NCI-H2081 (cell line): Measurements from ENCODE around the gene COMMD10.

Source experiments
- DNase-seq, 2 experiments: peaks; one replicate each; lab custom pipeline; 2025; lab: John Stamatoyannopoulos, UW

Gene COMMD10

DNA sequence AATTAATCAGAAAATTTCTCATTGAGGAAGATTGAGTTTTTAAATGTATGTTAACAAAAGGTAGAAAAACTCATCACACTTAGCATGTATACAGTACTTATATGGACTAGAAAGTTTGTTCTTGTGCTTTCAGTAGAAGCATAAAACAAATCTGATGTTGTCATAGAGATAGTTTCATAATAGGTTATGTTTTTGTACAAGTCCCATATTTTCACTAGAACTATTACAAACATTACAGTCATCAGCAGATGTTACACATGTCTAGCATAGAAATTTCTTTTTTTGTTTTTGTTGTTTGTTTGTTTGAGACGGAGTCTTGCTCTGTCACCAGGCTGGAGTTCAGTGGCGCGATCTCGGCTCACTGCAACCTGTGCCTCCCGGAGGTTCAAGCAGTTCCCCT is 131.4 kb downstream of the COMMD10 start:
- DNase-seq: no peak

DNA sequence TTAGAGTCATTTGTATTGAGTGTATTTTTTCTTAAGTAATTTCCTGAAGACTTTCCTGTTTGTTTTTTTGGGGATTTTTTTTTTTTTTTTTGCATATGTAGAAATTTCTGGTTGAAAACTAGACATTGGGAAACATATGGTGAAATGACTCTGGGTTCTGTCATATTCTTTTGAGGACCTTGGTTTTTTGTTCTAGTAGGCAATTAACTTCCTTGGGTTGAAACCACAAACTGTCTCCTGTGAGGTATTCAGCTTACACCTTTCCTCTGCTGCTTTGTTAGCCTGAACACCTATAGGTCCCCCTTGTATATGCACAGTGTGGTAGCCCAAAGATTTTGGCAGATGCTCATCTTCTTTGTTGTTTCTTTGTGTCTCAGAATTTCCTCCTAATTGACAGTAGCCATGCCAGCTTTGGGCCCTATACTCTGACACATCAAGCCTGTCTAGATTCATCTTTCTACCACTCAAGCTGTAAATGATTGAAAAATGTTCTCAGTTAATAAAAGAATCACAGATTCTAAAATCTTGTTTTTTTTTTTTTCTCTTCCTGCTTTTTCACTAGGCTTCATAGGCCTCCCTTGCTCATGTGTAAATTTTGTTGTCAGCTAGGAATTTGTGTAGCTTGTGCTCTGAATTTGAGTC is 140.6 kb downstream of the COMMD10 start:
- no peak for DNase-seq

DNA sequence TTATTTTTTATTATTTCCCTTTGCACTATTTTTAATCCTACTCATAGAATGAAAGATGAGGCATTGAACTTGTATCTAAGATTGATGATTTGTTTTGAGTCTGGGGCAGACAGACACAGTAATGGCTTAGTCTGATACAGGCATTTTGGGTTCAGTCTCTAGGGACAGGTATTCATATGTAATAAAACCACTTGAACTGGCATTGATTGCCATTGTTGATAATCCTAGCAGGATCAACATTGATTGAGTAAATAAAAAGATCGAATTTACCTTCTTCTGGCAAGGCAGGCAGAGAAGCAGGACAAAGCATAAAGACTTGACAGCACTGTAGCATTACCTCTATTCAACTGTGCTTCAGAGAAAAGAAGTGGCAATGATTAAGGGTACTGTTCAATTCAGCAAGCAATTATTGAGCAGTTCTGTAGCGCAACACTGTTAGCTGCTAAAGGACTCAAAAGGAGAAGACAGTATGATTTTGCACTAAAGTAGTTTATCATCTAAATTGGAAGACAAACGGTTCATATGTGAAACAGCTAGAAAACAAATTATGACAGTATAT is 144.4 kb downstream of the COMMD10 start:
- DNase-seq: no peak

DNA sequence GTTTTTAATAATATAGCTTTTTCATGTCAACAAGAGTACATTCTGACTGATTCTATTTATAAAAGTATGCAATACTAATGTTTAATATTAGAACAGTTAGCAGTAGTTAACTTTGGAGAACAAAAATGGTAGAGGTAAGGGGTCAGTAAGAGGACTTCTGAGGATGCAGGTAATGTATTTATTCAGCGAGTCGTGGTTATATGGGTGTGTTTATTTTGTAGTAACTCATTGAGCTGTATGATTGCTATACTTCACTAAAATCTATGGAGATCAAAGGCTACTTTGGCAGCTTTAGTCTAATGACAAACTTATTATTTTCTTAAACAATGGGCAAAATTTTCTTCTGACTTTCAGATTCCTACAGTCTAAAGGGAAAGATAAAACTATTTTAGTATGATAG is 146.5 kb downstream of the COMMD10 start:
- no peak for DNase-seq

DNA sequence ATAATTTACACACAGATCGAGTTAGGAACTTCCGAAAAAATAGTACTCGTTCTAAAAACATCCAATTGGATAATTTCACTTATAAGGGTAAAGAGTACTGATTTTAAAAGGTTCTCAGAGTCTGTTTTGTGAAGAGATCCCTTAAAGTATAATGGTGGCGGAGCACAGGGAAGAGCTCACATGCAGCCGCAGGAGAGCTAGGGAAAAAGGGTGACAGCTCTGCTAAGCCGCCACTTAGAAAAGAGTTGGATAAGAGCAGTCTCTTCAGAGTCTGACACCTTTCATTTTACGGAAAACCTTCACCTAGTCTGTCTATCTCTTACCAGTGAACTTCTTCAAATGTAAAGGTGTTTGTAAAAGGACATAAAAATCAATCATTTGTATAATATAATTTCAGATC is 149.9 kb downstream of the COMMD10 start:
- DNase-seq: no peak

DNA sequence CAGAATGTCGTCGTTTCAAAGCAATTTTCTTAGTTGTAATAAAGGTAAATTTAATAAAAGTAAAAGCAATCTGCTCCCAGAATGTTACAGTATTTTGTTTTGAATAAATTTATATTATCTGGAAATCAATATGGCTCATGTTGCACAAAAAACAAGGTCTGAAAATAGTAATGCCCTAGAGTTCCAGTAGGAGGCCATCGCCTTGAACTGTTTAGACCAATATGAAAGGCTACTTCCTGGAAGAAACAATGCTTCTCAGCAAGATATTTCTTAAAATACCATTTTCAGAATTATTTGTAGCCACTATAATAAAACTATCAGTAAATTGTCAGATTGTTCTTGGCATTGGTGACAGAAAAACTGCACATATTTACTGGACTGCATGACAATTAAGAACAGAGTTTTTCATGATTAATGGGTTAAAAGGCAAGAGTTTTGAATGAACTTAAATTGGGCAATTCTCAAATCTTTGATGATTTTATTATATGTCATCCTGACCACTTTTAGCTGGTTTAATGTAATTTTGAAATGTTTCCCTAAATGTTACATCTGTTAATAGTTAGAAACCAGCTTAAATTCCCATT is 153.2 kb downstream of the COMMD10 start:
- DNase-seq: no peak

DNA sequence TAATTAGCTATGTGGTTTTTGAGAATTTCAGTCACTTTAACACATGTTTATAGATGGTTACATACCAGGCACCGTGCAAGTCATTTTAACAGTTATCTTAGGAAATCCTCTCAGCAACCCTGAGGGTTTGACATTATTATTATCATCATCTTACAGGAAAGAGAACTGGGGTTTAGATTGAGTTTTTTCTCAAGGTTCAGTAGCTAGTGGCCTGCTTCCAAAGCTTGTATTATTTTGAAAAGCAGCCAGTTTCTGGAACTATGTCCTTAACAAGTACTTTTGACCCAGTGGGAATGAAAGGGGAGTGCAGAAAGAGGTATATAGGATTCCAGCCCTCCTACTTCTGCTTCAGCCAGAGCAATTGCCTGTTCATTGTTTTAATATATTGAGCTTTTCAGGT is 157.5 kb downstream of the COMMD10 start:
- no peak for DNase-seq

DNA sequence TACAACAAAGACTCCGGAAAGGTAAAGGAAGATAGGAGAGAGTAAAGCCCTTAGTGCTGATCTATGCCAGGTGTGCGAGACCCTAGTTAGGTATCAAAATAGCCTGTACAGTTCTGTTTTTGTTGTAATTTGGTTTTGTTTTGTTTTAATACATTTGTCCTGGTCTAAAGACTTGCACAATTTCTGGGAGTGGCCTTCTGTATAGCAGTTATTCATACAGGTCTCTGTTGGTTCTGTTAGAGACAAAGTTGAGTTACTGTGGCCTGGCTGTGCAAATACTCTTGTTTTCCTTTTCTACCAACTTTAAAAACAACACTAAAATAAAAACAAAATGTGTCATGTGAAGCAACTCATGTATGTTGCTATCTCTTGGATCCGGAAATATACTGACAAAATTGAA is 163.6 kb downstream of the COMMD10 start:
- no peak for DNase-seq

DNA sequence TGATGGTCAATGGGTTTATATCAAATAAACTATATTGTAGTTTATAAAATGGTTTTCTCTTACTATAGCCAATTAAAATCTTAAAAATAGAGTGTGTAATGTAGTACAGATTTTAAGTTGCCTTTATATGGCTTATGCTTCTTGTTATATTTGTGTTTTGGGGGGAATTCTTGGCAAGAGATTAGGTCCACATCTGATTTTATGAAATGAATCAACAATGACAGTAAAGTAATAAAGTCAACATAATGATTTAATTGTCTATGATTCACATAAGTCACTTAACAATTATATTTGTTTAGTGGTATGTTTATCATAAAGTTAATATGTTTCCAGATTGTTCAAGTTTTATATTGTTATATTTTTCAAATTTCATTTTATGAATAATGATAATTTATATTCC is 164.8 kb downstream of the COMMD10 start:
- DNase-seq: no peak

DNA sequence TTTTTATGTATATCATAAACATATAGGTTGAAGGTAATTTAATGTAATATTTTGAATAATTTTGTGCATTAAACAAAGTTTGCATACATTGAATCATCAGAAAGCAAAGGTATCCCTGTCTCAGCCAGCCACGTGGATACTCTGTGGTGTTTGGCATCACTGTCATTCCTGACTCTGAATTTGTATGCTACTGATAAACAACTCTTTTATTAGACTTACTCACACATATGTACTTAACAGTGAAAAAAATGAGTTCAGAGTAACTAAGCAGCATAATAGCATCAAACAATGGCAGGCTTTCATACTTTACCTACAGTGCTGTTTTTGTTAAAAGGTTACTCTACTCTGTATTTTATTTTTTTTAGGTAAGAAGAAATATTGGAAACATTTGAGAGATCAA is 171.9 kb downstream of the COMMD10 start:
- no peak for DNase-seq

DNA sequence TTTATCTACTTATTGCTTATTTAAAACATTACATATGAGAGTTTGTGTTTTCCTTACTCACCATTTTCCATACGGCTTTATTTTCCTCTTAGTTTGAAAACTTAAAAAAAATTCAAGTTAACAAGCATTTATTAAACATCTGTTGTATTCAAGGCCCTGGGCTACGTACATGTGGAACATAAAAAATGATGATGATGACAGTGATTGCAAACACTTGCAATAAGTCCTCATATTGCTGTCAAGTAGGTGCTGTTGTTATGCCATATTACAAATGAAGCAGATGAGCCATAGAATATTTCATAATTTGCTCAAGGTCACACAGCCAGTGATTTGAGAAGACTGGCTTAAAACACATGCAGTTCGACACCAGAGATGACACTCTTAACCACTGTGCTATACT is 180.6 kb downstream of the COMMD10 start:
- no peak for DNase-seq

DNA sequence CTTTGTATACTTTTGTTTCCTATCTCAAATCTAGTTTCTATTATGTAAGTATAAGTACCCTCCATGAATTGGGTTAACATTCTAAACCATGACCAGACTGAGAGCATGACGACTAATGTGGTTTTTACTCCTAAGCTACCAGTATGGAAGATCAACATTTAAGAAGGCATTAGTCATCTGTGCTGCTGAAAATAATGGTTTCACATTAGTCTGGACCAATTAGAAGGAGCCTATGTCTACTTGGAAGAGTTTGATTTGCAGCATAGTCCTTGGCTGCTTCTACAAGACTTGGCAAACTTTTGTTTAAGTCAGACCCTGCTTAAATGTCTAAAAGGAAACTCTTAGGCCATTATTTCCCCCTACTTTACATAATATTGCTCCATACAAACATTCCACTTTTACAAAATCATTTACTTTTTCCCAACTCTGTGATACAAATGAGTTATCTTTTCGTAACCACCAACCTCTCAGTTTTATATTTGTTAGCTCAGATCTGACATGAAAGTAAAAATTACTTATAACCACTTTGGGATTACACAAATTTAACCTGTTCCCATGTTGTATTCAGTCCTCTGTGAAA is 186.7 kb downstream of the COMMD10 start:
- DNase-seq: no peak

DNA sequence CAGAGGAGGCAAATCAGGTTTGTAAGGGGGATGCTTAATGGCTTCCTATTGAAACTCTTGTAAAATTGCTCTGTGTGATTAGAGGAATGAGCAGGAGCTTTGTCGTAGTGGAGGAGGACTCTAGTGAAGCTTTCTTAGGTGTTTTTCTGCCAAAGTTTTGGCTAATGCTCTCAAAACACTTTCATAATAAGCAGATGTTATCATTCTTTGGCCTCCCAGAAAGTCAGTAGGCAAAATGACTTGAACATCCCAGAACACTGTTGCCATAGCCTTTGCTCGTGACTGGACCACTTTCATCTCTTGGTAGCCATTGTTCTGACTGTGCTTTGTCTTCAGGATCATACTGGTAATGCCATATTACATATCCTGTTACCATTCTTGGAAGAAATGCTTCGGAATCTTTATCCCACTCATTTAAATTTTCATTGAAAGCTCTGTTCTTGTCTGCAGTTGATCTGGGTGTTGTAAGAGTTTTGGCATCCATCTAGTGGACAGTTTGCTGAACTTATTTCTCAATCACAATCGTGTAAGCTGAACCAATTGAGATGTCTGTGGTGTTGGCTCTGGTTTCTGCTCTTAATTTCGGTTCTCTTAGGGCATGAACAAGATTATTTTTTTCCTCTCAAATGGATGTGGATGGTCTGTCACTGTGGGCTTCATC is 187.6 kb downstream of the COMMD10 start:
- DNase-seq: no peak

DNA sequence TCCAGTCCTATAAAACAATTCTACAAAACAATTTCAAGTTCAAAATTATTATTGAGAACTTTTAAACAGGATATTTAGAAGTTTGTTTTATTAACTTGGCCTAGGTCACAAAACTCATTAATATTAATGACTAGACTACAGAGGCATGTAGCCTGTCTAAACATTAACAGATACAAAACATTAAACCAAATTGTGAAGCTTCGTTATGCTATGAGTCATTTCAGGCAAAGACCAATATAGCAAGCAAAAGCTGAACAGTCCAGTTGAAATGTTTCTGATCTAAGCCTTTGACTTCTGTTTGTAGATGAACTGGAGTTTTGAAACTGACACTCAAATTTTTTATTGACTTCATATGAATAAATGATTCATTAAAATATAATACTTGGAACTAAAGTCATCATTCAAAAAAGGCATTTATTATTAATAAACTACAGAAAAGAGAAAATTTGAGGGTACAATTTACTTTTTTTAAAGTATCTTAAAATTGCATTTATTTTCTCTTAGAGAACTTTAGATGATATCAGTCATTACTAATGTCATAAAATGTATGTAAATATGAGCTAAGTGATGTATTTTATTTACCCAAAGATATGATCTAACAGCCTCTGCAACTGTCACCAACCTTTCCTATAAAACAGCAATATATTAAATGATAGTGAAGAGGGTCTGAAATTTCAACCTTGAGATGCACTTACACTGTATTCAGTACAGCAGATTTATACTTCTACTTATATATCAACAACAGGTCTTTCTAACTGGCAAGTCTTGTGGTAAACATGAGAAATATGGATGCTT is 188.8 kb downstream of the COMMD10 start:
- no peak for DNase-seq

DNA sequence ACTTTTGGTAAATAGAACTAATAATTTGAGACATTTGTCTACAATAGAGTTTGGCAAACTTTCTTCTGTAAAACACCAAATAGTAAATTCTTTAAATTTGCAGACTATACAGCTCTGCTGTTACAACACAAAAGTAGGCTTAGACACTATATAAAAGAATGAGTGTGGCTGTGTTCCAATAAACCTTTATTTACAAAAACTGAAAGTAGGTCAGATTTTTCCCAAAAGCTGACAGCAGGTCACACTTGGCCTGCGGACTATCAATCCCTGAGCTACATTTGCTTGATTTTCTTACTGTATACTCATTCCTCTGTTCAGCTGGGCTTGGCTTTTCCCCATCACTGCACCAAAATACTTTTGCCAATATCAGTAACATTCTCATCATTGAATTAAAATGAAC is 189.4 kb downstream of the COMMD10 start:
- DNase-seq: no peak

DNA sequence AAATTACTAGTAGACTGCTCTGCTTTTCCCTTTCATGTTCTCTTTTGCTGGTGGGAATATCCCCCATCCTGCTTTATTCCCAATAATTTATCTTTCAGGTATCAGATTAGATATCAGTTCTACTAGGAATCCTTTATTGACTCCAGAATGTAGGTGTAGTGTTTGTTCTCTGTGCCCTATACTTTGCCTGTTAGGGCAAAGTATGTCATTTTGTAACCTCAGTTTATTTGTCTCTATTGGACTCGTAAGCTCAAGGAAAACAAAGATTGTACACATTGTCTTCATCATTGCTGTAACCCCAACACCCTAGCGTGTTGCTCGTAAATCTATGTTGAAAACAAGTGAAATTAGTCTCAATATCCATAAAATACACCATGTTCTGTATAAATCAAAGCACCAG is 190.5 kb downstream of the COMMD10 start:
- DNase-seq: no peak

DNA sequence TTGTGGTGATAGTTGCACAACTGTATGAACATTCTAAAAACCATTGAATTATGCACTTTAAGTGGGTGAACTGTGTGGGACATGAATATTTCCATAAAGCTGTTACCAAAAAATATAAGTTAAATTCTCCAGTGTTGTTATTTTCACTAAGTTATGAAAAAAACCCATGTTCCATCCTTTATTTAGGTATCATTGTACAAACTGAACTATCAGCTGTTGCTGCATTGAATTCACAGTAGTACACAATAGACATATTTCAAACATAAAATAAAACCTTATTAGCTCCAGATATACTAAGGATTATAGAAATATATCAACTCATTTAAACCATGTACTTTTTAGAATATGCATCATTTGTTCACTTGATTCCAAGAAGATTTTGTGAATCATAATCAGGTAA is 192.1 kb downstream of the COMMD10 start:
- DNase-seq: no peak

DNA sequence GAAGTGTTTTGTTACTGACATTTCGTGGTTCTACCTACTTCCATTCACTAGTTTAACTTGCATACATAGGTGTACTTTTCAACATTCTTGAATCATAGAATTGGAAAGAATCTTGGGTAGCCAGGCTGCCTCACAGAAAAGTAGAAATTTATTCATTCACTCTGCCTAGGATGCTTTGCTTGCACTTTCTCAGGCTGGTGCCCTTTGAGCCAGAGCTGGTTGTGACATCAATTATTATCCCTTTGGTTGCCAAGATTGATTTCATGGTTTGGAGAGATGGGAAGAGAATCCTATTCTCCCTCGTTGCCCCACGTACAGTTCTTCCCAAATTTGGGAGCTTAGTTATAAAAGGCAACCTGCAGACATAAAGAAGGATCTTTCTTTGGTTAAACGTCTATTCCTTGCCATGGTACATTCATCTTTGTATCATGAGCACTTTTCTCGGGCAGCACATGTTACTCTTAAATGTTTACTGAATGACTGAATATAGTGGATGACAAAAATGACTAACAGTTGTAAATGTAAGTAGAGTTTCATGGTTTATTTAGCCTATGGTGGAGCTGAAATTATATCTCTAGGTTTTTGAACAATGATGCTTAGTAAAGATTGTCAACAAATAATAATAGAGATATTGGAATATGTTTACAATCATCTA is 195.5 kb downstream of the COMMD10 start:
- no peak for DNase-seq

DNA sequence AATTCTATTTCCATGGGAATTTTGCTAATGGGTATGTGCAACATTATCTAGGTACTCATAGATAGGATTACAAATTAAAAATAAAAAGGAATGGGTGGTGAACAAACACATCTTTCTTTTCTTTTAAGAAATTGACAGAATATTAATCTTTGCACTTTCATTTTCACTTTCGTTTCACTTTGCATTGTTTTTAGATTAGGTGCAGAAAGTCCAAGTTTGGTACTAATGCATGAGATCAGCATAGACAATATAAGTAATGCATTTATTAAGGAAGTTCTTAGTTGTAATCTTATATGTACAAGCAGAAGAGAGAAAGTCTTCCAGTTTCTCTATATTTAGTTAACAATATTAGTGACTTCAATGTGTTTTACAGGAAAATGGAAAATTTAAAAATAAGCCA is 196.5 kb downstream of the COMMD10 start:
- no peak for DNase-seq

DNA sequence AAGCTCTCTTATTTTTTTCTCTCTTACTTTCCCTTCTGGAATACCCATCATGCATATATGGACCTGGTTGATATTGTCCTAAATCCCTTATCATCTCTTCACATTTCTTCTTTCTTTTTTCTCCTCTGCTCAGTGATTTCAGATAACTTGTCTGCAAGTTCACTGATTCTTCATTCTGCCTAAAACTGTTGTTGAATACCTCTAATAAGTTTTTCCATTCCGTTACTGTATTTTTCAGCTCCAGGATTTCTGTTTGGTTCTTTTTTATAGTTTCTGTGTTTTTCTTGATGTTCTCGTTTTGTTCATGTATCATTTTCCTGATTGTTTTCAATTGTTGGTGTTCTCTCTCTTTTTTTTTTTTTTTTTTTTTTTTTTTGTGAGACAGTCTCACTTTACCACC is 203.7 kb downstream of the COMMD10 start:
- DNase-seq: no peak

DNA sequence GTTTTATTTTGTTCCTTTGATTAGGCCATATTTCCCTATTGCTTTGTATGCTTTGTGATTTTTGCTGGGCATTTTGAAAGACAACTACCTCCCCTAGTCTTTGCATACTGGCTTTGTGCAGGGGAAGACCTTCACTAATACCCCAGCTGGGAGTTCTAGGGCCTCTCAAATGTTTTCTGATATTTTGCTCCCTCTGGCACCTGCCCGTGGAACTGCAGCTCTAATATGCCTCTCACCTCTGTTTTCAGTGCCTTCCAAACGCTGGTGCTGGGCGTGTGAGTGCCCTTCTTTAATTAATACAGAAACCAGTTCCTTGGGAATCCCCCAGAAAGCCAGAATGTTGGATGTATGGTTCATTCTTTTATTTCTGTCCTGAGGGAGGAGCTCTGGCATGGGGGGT is 204.5 kb downstream of the COMMD10 start:
- no peak for DNase-seq

DNA sequence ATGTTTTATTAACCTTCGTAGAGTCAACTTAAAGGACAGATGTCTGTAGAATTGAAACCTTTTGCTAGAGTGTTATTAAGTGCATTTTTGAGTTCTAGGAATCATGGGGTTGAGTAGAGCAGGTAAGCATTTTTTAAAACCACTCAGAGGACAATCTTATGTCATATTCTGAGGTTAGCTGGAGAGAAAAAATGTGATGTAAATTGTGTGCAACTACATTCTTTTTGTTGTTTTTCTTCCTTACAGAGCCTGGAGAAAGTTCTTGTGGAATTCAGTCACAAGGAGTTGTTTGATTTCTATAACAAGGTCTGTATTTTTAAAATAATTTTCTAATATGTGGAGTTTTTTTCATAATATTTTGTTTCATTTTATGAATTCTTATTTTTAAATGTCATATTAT is 206.4 kb downstream of the COMMD10 start:
- no peak for DNase-seq
